SU-DHL-6 (cell line): ENCODE results near the gene ZNF440.
A peak's percentile ranks its signal among the peaks of the same experiment; 100 is the strongest.

Source experiments
- H2AFZ ChIP-seq: fragments of 200-600 bp; sonication (generic); 2 replicates; pipeline ENCODE4 v1.6.1; 2014; ENCODE audit warnings: low read depth, mild to moderate bottlenecking, moderate library complexity, mixed read lengths, antibody characterized with exemption, low read length; ENCODE audit not compliant: severe bottlenecking
- H3F3A ChIP-seq: fragments of 200-600 bp; shearing (Covaris generic); 2 replicates; pipeline ENCODE4 v1.6.0; 2016; ENCODE audit warnings: antibody characterized with exemption, mild to moderate bottlenecking; ENCODE audit not compliant: insufficient read depth
- H3K27ac ChIP-seq: fragments of 200-600 bp; sonication (generic); 2 replicates; pipeline ENCODE4 v1.5.1; 2016; ENCODE audit warnings: low read depth, mild to moderate bottlenecking, low read length, moderate library complexity, mixed read lengths
- H3K27me3 ChIP-seq: fragments of 200-600 bp; sonication (generic), shearing (Covaris generic); 2 replicates; pipeline ENCODE4 v1.6.0; 2014; ENCODE audit warnings: mild to moderate bottlenecking, low read length
- H3K36me3 ChIP-seq: fragments of 200-600 bp; sonication (generic); 2 replicates; pipeline ENCODE4 v1.6.1; 2014; ENCODE audit warnings: mild to moderate bottlenecking, low read length, mixed read lengths
- H3K4me2 ChIP-seq: fragments of 300-600, 200-600 bp; shearing (Covaris generic), sonication (generic); 2 replicates; pipeline ENCODE4 v1.6.0; 2014; ENCODE audit warnings: low read length, low read depth, mild to moderate bottlenecking; ENCODE audit not compliant: poor library complexity, severe bottlenecking
- H3K4me3 ChIP-seq: fragments of 200-600 bp; sonication (generic); 2 replicates; pipeline ENCODE4 v1.5.1; 2014; ENCODE audit warnings: antibody characterized with exemption, low read length, mild to moderate bottlenecking, mixed read lengths; ENCODE audit not compliant: insufficient read depth, poor library complexity, severe bottlenecking
- H3K79me2 ChIP-seq: fragments of 200-600 bp; sonication (generic); 2 replicates; pipeline ENCODE4 v1.6.1; 2014; ENCODE audit warnings: mild to moderate bottlenecking, low read length, moderate library complexity; ENCODE audit not compliant: insufficient read depth
- H3K9ac ChIP-seq: fragments of 200-600 bp; sonication (generic); 2 replicates; pipeline ENCODE4 v1.7.0; 2014; ENCODE audit warnings: mild to moderate bottlenecking, low read length
- H3K9me2 ChIP-seq: fragments of 200-600 bp; sonication (generic); replicated peaks from 2 replicates; pipeline ENCODE4 v1.6.1; 2014; ENCODE audit warnings: low read length; ENCODE audit not compliant: insufficient read depth
- H3K9me3 ChIP-seq: fragments of 200-600 bp; sonication (generic); 2 replicates; pipeline ENCODE4 v1.6.1; 2014; ENCODE audit warnings: low read length, mixed read lengths; ENCODE audit not compliant: insufficient read depth
- H4K20me1 ChIP-seq: fragments of 200-600 bp; sonication (generic); 2 replicates; pipeline ENCODE4 v1.6.1; 2014; ENCODE audit warnings: low read depth, mild to moderate bottlenecking, antibody characterized with exemption, low read length, moderate library complexity, mixed read lengths
- EZH2phosphoT487 ChIP-seq: fragments of 200-600 bp; sonication (generic), shearing (Covaris generic); conservative IDR thresholded peaks from 2 replicates; pipeline ENCODE4 v1.6.1; 2018; ENCODE audit warnings: mild to moderate bottlenecking, antibody characterized with exemption, low read length, moderate library complexity, mixed read lengths
- TF ChIP-seq, protein P1 (sequence below): fragments of 200-600 bp; sonication (generic); IDR thresholded peaks from one replicate; pipeline ENCODE4 v1.5.1; 2017; ENCODE audit warnings: antibody characterized with exemption, mild to moderate bottlenecking, low read length, moderate library complexity; ENCODE audit not compliant: insufficient read depth, poor library complexity, severe bottlenecking

ZNF440 gene

DNA sequence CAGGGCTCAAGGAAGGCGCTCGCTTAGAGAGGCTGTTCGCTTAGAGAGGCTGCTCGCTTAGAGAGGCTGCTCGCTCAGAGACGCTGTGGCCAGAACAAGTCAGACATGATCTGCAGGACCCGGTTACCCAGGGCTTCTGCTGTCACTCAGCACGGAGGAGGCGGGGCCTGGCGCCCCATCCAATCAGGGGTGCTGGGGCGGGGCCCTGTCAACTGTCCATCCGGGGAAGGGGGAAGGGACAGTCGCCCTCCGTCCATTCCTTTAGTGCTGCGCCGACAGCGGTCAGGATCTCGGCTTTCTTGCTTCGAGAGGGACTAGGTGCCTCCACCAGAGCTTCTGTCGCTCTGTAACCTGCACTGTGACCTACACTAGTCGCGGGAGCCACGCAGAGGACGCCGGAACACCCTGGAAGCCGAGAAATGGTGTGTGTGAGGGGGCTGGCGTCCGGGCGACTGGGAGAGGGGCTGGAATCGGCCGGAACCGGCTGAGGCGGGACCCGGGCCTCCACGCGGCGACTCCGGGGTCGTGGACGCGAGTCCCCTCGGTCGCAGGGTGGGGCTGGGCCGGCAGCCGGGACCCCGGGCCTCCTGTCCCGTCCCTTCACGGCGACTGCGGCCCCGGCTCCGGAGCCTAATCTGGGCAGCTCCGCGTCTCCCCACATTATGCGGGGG, at the start of gene ZNF440:
Gene ZNF440 (plus strand): TSS at position 245 of the 671 bp plus-strand sequence. CDS start 175 bp downstream, at position 420.
- Histone ChIP-seq H3K27ac (peak within 1 kb of the TSS; percentile 30; the same call in 1 of the 2 replicates), H3K4me3 (peak within 1 kb of the TSS; percentile 94), H2AFZ (peak within 1 kb of the TSS; percentile 87), H3K4me2 (peak within 1 kb of the TSS; percentile 74), H3K79me2 (peaks cover 7% of the 10 kb centered on the region; the same call in 1 of the 2 replicates), H3K9ac (peak within 1 kb of the TSS; percentile 81), H3K9me2 (no peaks in the 10 kb centered on the region), H3K9me3 (no peaks in the 10 kb centered on the region), H3K27me3 (no peaks in the 10 kb centered on the region), H3F3A (no peaks in the 10 kb centered on the region; the same call in 1 of the 2 replicates), H3K36me3 (no peaks in the 10 kb centered on the region), H4K20me1 (no peaks in the 10 kb centered on the region)
- TF ChIP-seq, protein P1, sequence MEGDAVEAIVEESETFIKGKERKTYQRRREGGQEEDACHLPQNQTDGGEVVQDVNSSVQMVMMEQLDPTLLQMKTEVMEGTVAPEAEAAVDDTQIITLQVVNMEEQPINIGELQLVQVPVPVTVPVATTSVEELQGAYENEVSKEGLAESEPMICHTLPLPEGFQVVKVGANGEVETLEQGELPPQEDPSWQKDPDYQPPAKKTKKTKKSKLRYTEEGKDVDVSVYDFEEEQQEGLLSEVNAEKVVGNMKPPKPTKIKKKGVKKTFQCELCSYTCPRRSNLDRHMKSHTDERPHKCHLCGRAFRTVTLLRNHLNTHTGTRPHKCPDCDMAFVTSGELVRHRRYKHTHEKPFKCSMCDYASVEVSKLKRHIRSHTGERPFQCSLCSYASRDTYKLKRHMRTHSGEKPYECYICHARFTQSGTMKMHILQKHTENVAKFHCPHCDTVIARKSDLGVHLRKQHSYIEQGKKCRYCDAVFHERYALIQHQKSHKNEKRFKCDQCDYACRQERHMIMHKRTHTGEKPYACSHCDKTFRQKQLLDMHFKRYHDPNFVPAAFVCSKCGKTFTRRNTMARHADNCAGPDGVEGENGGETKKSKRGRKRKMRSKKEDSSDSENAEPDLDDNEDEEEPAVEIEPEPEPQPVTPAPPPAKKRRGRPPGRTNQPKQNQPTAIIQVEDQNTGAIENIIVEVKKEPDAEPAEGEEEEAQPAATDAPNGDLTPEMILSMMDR, result no peak
- no peak for TF ChIP-seq EZH2phosphoT487

DNA sequence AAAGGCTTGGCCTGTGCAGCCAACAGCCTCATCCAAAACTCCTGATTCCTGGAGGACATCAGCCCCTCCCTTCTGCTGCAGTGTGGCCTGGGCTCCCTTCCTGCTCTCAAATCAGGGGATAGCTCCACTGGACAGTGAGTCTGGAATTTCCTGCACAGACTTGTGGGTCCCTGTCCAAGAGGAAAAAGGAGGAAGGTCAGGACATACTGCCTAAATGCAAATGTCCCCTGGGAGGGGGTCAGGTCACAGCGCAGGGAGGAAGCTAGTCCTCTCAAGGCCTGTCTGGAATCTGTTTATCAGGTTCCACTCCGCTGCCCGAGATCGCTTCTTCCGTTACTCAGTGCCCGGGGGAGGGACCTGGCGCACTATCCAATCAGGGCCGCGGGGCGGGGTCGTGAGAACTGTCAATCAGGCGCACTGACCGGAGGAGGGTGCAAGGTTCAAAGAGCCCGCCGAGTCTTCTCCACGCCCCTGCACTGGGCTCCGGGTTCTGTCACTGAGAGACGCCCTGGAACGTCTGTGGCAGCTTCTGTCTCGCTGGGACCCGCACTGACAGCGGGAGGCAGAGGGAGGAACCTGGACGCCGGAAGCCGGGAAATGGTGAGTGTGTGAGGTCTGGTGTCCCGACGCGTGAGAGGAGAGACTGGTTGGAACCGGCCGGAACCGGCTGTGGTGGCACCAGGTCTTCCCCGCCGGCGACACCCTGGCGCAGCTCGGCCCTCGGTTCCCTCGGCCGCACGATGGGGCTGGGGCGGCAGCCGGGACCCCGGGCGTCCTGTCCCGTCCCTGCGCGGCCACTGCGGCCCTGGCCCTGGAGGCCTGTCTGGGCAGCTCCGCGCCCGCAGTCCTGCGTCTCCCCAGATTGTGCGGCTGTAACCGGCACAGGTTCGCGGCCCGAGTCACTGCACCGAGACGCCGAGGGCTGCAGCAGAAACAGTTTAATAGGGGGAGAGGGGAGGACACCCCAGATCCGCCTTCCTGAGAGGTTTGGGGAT, 47.2 kb upstream of the ZNF440 start, which contains the start of gene ZNF441:
Gene ZNF441 (plus strand): TSS at position 404 of the 995 bp plus-strand sequence. CDS start 194 bp downstream, at position 598.
- Histone ChIP-seq H3K27me3 (no peaks in the 10 kb centered on the region), H3K9ac (peak within 1 kb of the TSS; percentile 91), H2AFZ (peak within 1 kb of the TSS; percentile 100), H3K9me2 (no peaks in the 10 kb centered on the region), H3K36me3 (peaks cover 8% of the 10 kb centered on the region), H4K20me1 (no peaks in the 10 kb centered on the region), H3K4me3 (peak within 1 kb of the TSS; percentile 88), H3K9me3 (0 out of 2 replicates have a peak, but pooled peaks cover 7% of the 10 kb centered on the region), H3F3A (no peaks in the 10 kb centered on the region), H3K27ac (peak within 1 kb of the TSS; percentile 55), H3K79me2 (peaks cover 41% of the 10 kb centered on the region), H3K4me2 (peak within 1 kb of the TSS; percentile 63)
- TF ChIP-seq, protein P1, result no peak
- no peak for TF ChIP-seq EZH2phosphoT487

DNA sequence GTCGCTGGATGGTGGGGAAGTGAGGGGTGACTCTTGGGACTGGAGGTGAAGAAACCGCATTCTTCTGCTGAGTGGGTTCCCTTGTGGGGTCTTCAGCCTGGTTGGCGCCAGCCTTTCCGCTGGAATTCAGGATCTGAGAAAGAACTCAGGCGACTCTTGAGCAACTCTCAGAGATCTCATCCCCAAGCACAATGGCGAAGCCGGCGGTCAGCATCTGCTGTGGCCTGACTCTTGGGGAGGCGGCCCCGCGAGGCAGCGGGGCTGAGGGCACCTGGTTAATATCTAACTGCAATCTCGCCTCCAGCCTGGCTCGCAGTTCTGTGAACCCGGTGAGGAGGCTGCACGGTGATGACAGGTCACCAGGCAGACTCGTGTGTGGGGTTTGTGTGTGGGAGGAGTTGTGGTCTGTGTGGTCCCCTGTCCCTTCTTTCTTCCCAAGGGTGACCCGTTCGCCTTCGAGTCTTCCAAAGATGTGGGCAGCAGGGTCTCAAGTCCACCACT, 46.4 kb upstream of the ZNF440 start:
- Histone ChIP-seq H3K4me2 (peak overlapping the region; percentile 63), H3F3A (no peaks in the 10 kb centered on the region), H3K36me3 (peaks cover 8% of the 10 kb centered on the region), H2AFZ (peak overlapping the region; percentile 100), H3K9me2 (no peaks in the 10 kb centered on the region), H3K27me3 (no peaks in the 10 kb centered on the region), H3K9ac (peak overlapping the region; percentile 91), H3K79me2 (peaks cover 41% of the 10 kb centered on the region), H4K20me1 (no peaks in the 10 kb centered on the region), H3K4me3 (peak overlapping the region; percentile 88), H3K9me3 (0 out of 2 replicates have a peak, but pooled peaks cover 7% of the 10 kb centered on the region), H3K27ac (peak overlapping the region; percentile 55)
- TF ChIP-seq, protein P1, result no peak
- TF ChIP-seq EZH2phosphoT487, result no peak
